OCI-LY7 (cell line): Measurements from ENCODE around the gene CEPT1.

Experiments
- CTCF ChIP-seq: fragments of 200-600 bp; sonication (generic); conservative IDR thresholded peaks from 2 replicates; pipeline ENCODE4 v1.5.1; 2014; ENCODE audit warnings: mild to moderate bottlenecking, antibody characterized with exemption, low read length, moderate library complexity, mixed read lengths
- EZH2phosphoT487 ChIP-seq: fragments of 200-600 bp; sonication (generic); IDR thresholded peaks from 2 replicates; pipeline ENCODE4 v1.6.1; 2018; ENCODE audit warnings: low read depth, borderline replicate concordance, mild to moderate bottlenecking, mixed run types, antibody characterized with exemption, low read length, moderate library complexity, mixed read lengths

GRCh38 chr1:111216751-111217150, 76.7 kb downstream of the CEPT1 start:
- TF ChIP-seq CTCF (no peak), EZH2phosphoT487 (no peak)
